Activated CD4-positive, alpha-beta memory T cell treated with anti-CD3 and anti-CD28 coated beads, Interleukin-2, amount 10 ng/mL, durations not matched to agents 7 days and 5 days (primary cell): Measurements from ENCODE around the gene KIRREL3. TPM values are rescaled to one million over a fixed set of nuclear protein-coding genes. Genes with fewer than 3 reads are reported as not detected.

Experiments
- CTCF ChIA-PET: fragments of 350-600 bp; sonication (Branson Sonifier 250); formaldehyde crosslinking; loops from one replicate; lab custom pipeline; 2021; ENCODE audit warnings: antibody characterized with exemption, inconsistent platforms; lab: Charles Lee
- POLR2A ChIA-PET: fragments of 350-600 bp; sonication (Branson Sonifier 250); formaldehyde crosslinking; loops from one replicate; lab custom pipeline; 2021; ENCODE audit warnings: antibody characterized with exemption; lab: Charles Lee
- DNase-seq: peaks from one replicate; pipeline ENCODE4 v3.0.0-alpha.2; 2020
- H3K27ac Mint-ChIP-seq: one replicate; pipeline ENCODE4 v1.8.0; 2021; ENCODE audit warnings: mild to moderate bottlenecking, mixed read lengths
- H3K27me3 Mint-ChIP-seq: one replicate; pipeline ENCODE4 v1.8.0; 2021; ENCODE audit warnings: mixed read lengths
- H3K36me3 Mint-ChIP-seq: one replicate; pipeline ENCODE4 v1.8.0; 2021; ENCODE audit warnings: low read depth, mixed read lengths
- H3K4me1 Mint-ChIP-seq: one replicate; pipeline ENCODE4 v1.8.0; 2021; ENCODE audit warnings: mixed read lengths
- H3K4me3 Mint-ChIP-seq: one replicate; pipeline ENCODE4 v1.8.0; 2021; ENCODE audit warnings: mild to moderate bottlenecking, mixed read lengths
- H3K9me3 Mint-ChIP-seq: one replicate; pipeline ENCODE4 v1.8.0; 2021; ENCODE audit warnings: mixed read lengths
- total RNA-seq, 2 experiments: library from RNA; stranded (reverse); gene quantifications; one replicate each; pipeline ENCODE4 v1.2.3, GENCODE V29; 2021

Gene KIRREL3
- total RNA-seq, 2 experiments from 2014 or later = not detected

- DNase-seq = no peak
- ChIA-PET POLR2A (no interaction called here), CTCF (no interaction called here)
- Mint-ChIP-seq H3K27me3 (no peaks in the 10 kb centered on the region), H3K9me3 (no peaks in the 10 kb centered on the region), H3K4me1 (no peaks in the 10 kb centered on the region), H3K4me3 (no peak overlapping the region), H3K27ac (no peak overlapping the region), H3K36me3 (no peaks in the 10 kb centered on the region)
These were observed 433.2 kb downstream of the KIRREL3 start for GRCh38 chr11:126567419-126567818.

- H3K27me3 Mint-ChIP-seq = no peaks in the 10 kb centered on the region
- H3K36me3 Mint-ChIP-seq = no peaks in the 10 kb centered on the region
- ChIA-PET CTCF (no interaction called here), POLR2A (no interaction called here)
- no peak overlapping the region for H3K4me3 Mint-ChIP-seq
- H3K27ac Mint-ChIP-seq = no peak overlapping the region
- no peak for DNase-seq
- no peaks in the 10 kb centered on the region for H3K9me3 Mint-ChIP-seq
- no peaks in the 10 kb centered on the region for H3K4me1 Mint-ChIP-seq
These were observed 436.0 kb downstream of the KIRREL3 start for GRCh38 chr11:126564566-126564965.

GRCh38 chr11:126561327-126561893 lies 439.2 kb downstream of the KIRREL3 start:
- Mint-ChIP-seq H3K9me3 (no peaks in the 10 kb centered on the region), H3K27me3 (no peaks in the 10 kb centered on the region), H3K4me1 (no peaks in the 10 kb centered on the region), H3K36me3 (no peaks in the 10 kb centered on the region), H3K4me3 (no peak overlapping the region), H3K27ac (no peak overlapping the region)
- POLR2A ChIA-PET = no interaction called here
- CTCF ChIA-PET = no interaction called here
- DNase-seq = peak; percentile 35

- H3K27me3 Mint-ChIP-seq = no peaks in the 10 kb centered on the region
- H3K4me1 Mint-ChIP-seq = no peaks in the 10 kb centered on the region
- no peaks in the 10 kb centered on the region for H3K9me3 Mint-ChIP-seq
- no peaks in the 10 kb centered on the region for H3K36me3 Mint-ChIP-seq
- H3K4me3 Mint-ChIP-seq = no peak overlapping the region
- CTCF ChIA-PET = no interaction called here
- no peak overlapping the region for H3K27ac Mint-ChIP-seq
- DNase-seq = no peak
- POLR2A ChIA-PET = no interaction called here
These were observed 440.3 kb downstream of the KIRREL3 start for GRCh38 chr11:126560221-126560620.

GRCh38 chr11:126548581-126549550 lies 451.7 kb downstream of the KIRREL3 start:
- no peaks in the 10 kb centered on the region for H3K4me1 Mint-ChIP-seq
- CTCF ChIA-PET = no interaction called here
- H3K4me3 Mint-ChIP-seq = no peak overlapping the region
- POLR2A ChIA-PET = no interaction called here
- H3K9me3 Mint-ChIP-seq = no peaks in the 10 kb centered on the region
- DNase-seq = no peak
- peaks cover 10% of the 10 kb centered on the region for H3K27me3 Mint-ChIP-seq
- H3K36me3 Mint-ChIP-seq = no peaks in the 10 kb centered on the region
- no peak overlapping the region for H3K27ac Mint-ChIP-seq

- Mint-ChIP-seq H3K4me1 (no peaks in the 10 kb centered on the region), H3K36me3 (no peaks in the 10 kb centered on the region), H3K27me3 (peaks cover 13% of the 10 kb centered on the region), H3K9me3 (no peaks in the 10 kb centered on the region), H3K27ac (no peak overlapping the region), H3K4me3 (no peak overlapping the region)
- POLR2A ChIA-PET = no interaction called here
- CTCF ChIA-PET = no interaction called here
- DNase-seq = no peak
These were observed 452.9 kb downstream of the KIRREL3 start for GRCh38 chr11:126547691-126548090.

GRCh38 chr11:126547161-126547560 lies 453.4 kb downstream of the KIRREL3 start:
- H3K36me3 Mint-ChIP-seq = no peaks in the 10 kb centered on the region
- no peak overlapping the region for H3K27ac Mint-ChIP-seq
- DNase-seq = no peak
- ChIA-PET CTCF (no interaction called here), POLR2A (no interaction called here)
- H3K4me3 Mint-ChIP-seq = no peak overlapping the region
- H3K27me3 Mint-ChIP-seq = peaks cover 13% of the 10 kb centered on the region
- no peaks in the 10 kb centered on the region for H3K4me1 Mint-ChIP-seq
- H3K9me3 Mint-ChIP-seq = no peaks in the 10 kb centered on the region

GRCh38 chr11:126546694-126547093 lies 453.9 kb downstream of the KIRREL3 start:
- DNase-seq = no peak
- Mint-ChIP-seq H3K27ac (no peak overlapping the region), H3K4me1 (no peaks in the 10 kb centered on the region), H3K4me3 (no peak overlapping the region), H3K36me3 (no peaks in the 10 kb centered on the region), H3K9me3 (no peaks in the 10 kb centered on the region), H3K27me3 (peaks cover 13% of the 10 kb centered on the region)
- ChIA-PET POLR2A (no interaction called here), CTCF (no interaction called here)

- Mint-ChIP-seq H3K4me3 (no peak overlapping the region), H3K36me3 (no peaks in the 10 kb centered on the region), H3K27me3 (peaks cover 13% of the 10 kb centered on the region), H3K9me3 (no peaks in the 10 kb centered on the region), H3K27ac (no peak overlapping the region), H3K4me1 (no peaks in the 10 kb centered on the region)
- ChIA-PET CTCF (no interaction called here), POLR2A (no interaction called here)
- DNase-seq = no peak
These were observed 454.4 kb downstream of the KIRREL3 start for GRCh38 chr11:126546191-126546590.

GRCh38 chr11:126545057-126545555 lies 455.5 kb downstream of the KIRREL3 start:
- POLR2A ChIA-PET = no interaction called here
- no peak for DNase-seq

GRCh38 chr11:126544108-126545056 lies 456.2 kb downstream of the KIRREL3 start:
- no peaks in the 10 kb centered on the region for H3K9me3 Mint-ChIP-seq
- no peaks in the 10 kb centered on the region for H3K4me1 Mint-ChIP-seq
- H3K27ac Mint-ChIP-seq = no peak overlapping the region
- CTCF ChIA-PET = no interaction called here
- H3K27me3 Mint-ChIP-seq = peaks cover 13% of the 10 kb centered on the region
- no peak overlapping the region for H3K4me3 Mint-ChIP-seq
- no peaks in the 10 kb centered on the region for H3K36me3 Mint-ChIP-seq
- POLR2A ChIA-PET = no interaction called here
- DNase-seq = no peak

More at GRCh38 chr11:126545057-126545555, 455.5 kb downstream of the KIRREL3 start:
- Mint-ChIP-seq H3K36me3 (no peaks in the 10 kb centered on the region), H3K27ac (no peak overlapping the region), H3K4me1 (no peaks in the 10 kb centered on the region), H3K9me3 (no peaks in the 10 kb centered on the region), H3K27me3 (peaks cover 13% of the 10 kb centered on the region), H3K4me3 (no peak overlapping the region)
- CTCF ChIA-PET = no interaction called here

- H3K36me3 Mint-ChIP-seq = no peaks in the 10 kb centered on the region
- no peak overlapping the region for H3K27ac Mint-ChIP-seq
- H3K27me3 Mint-ChIP-seq = peaks cover 13% of the 10 kb centered on the region
- POLR2A ChIA-PET = no interaction called here
- CTCF ChIA-PET = no interaction called here
- H3K4me3 Mint-ChIP-seq = no peak overlapping the region
- H3K9me3 Mint-ChIP-seq = no peaks in the 10 kb centered on the region
- DNase-seq = no peak
- no peaks in the 10 kb centered on the region for H3K4me1 Mint-ChIP-seq
These were observed 456.9 kb downstream of the KIRREL3 start for GRCh38 chr11:126543691-126544090.
